SK-N-SH treated with all-trans-retinoic acid at 6 μM for 48 hours (cell line): ENCODE results near the gene RNF145.

ENCODE experiments used
- ATAC-seq: fragments of 200-7000 bp; cut with Tn5 transposase; 3 replicates; pipeline ENCODE4 v1.9.1; 2020; ENCODE audit warnings: mild to moderate bottlenecking, moderate library complexity
- CSDC2 ChIP-seq: fragments of 250-450 bp; sonication (Bioruptor Pico); IDR thresholded peaks from 2 replicates; pipeline ENCODE4 v1.5.0; 2020; ENCODE audit warnings: mild to moderate bottlenecking, moderate library complexity
- OSR1 ChIP-seq: fragments of 250-450 bp; sonication (Bioruptor Pico); IDR thresholded peaks from 2 replicates; pipeline ENCODE4 v1.8.0; 2022; ENCODE audit warnings: moderate library complexity, mild to moderate bottlenecking, inconsistent platforms
- PPARA ChIP-seq: fragments of 250-450 bp; sonication (Bioruptor Pico); IDR thresholded peaks from 2 replicates; pipeline ENCODE4 v1.5.0; 2020; ENCODE audit warnings: mild to moderate bottlenecking, borderline replicate concordance
- TCF4 ChIP-seq: fragments of 250-450 bp; sonication (Bioruptor Pico); IDR thresholded peaks from 2 replicates; pipeline ENCODE4 v1.8.0; 2021; ENCODE audit warnings: mild to moderate bottlenecking, moderate library complexity, borderline replicate concordance
- ZNF565 ChIP-seq: fragments of 450-650 bp; formaldehyde crosslinking; conservative IDR thresholded peaks from 2 replicates; pipeline ENCODE4 v1.5.0; 2020; ENCODE audit warnings: low read depth, mild to moderate bottlenecking, moderate library complexity
- TF ChIP-seq, protein P1 (sequence below): fragments of 250-450 bp; sonication (Bioruptor Pico); IDR thresholded peaks from 2 replicates; pipeline ENCODE4 v1.5.1; 2021; ENCODE audit warnings: mild to moderate bottlenecking, moderate library complexity

Gene RNF145

DNA sequence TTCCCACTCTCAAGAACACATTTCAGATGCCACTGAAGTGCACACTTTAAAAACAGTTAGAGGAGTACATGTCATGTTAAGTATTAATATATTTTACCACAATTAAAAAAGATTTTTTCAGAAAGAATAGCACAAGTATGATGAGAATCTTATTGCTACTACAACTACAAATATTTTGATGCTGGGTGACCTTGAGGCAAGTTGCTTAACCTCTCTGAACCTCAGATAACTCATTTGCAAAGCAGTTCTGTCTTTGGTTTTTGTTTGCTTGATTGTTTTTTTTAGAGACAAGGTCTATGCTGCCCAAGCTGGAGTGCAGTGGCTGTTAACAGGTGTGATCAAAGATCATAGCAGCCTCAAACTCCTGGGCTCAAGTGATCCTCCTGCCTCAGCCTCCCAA lies 95.9 kb downstream of the RNF145 start:
- no peak for ATAC-seq
- TF ChIP-seq TCF4 (CRISPR knock-in tag) = no peak
- no peak for TF ChIP-seq CSDC2
- no peak for TF ChIP-seq PPARA (CRISPR knock-in tag)
- TF ChIP-seq, protein P1, sequence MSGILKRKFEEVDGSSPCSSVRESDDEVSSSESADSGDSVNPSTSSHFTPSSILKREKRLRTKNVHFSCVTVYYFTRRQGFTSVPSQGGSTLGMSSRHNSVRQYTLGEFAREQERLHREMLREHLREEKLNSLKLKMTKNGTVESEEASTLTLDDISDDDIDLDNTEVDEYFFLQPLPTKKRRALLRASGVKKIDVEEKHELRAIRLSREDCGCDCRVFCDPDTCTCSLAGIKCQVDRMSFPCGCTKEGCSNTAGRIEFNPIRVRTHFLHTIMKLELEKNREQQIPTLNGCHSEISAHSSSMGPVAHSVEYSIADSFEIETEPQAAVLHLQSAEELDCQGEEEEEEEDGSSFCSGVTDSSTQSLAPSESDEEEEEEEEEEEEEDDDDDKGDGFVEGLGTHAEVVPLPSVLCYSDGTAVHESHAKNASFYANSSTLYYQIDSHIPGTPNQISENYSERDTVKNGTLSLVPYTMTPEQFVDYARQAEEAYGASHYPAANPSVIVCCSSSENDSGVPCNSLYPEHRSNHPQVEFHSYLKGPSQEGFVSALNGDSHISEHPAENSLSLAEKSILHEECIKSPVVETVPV (CRISPR knock-in tag) = no peak
- TF ChIP-seq OSR1 (CRISPR knock-in tag) = no peak
- no peak for TF ChIP-seq ZNF565 (CRISPR knock-in tag)

DNA sequence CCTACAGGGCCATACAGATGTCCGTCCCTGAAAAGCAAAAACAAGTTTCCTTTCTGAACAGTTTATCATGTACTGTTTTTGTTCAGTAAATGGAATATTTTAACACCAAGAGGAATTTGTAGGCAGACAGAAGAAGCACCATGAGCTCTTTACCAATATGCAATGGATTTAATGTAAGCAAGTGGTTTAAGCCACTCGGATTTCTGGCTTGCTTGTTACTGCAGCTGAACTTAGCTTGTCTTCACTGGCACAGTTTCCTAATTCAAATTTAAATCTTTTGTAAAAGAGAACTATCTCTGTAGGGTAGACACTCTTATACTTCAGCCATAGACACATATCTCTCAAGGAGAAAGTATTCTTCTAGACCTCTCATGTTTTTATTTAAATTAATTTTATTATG lies 96.9 kb downstream of the RNF145 start:
- TF ChIP-seq, protein P1 (CRISPR knock-in tag) = no peak
- TF ChIP-seq, all 23 proteins: peak for 0
- ATAC-seq = no peak
